Endodermal cell (in vitro differentiated cells): Measurements from ENCODE around the gene GRN. TPM values are rescaled to one million over a fixed set of nuclear protein-coding genes. Genes with fewer than 3 reads are reported as not detected.

Source experiments
- DNase-seq: peaks from one replicate; pipeline ENCODE4 v3.0.0-alpha.2; 2017
- H3K27ac ChIP-seq: 2 replicates; pipeline ENCODE4 v1.5.1; 2013; ENCODE audit warnings: mild to moderate bottlenecking, low read depth, low read length, moderate library complexity
- H3K27me3 ChIP-seq: 2 replicates; pipeline ENCODE4 v1.6.1; 2013; ENCODE audit warnings: mild to moderate bottlenecking, low read length, moderate library complexity; ENCODE audit not compliant: insufficient read depth, control insufficient read depth, poor library complexity, severe bottlenecking
- H3K36me3 ChIP-seq: 2 replicates; pipeline ENCODE4 v1.7.0; 2013; ENCODE audit warnings: mild to moderate bottlenecking, low read length, moderate library complexity; ENCODE audit not compliant: control insufficient read depth, insufficient read depth
- H3K4me1 ChIP-seq: one replicate; pipeline ENCODE4 v1.7.0; 2013; ENCODE audit warnings: low read length; ENCODE audit not compliant: control insufficient read depth, insufficient read depth
- H3K4me3 ChIP-seq: 2 replicates; pipeline ENCODE4 v1.5.1; 2013; ENCODE audit warnings: mild to moderate bottlenecking, low read length, moderate library complexity
- H3K9ac ChIP-seq: 2 replicates; pipeline ENCODE4 v1.6.1; 2013; ENCODE audit warnings: mild to moderate bottlenecking, low read length, moderate library complexity; ENCODE audit not compliant: poor library complexity, severe bottlenecking; ENCODE audit errors: extremely low read depth
- H3K9me3 ChIP-seq: 2 replicates; pipeline ENCODE4 v1.6.1; 2013; ENCODE audit warnings: mild to moderate bottlenecking, low read length, moderate library complexity; ENCODE audit not compliant: control insufficient read depth
- H3K27ac Mint-ChIP-seq: 2 replicates; pipeline ENCODE4 v1.8.0; 2020; ENCODE audit warnings: mixed read lengths
- H3K27me3 Mint-ChIP-seq: 2 replicates; pipeline ENCODE4 v1.8.0; 2021; ENCODE audit warnings: mild to moderate bottlenecking, mixed read lengths; ENCODE audit not compliant: insufficient read depth
- H3K36me3 Mint-ChIP-seq: 2 replicates; pipeline ENCODE4 v1.8.0; 2020; ENCODE audit warnings: low read depth, mixed read lengths
- H3K4me1 Mint-ChIP-seq: 2 replicates; pipeline ENCODE4 v1.8.0; 2020; ENCODE audit warnings: mixed read lengths
- H3K4me3 Mint-ChIP-seq: 2 replicates; pipeline ENCODE4 v1.8.0; 2020; ENCODE audit warnings: mild to moderate bottlenecking, moderate library complexity, mixed read lengths
- H3K9me3 Mint-ChIP-seq: 2 replicates; pipeline ENCODE4 v1.8.0; 2020; ENCODE audit warnings: mild to moderate bottlenecking, mixed read lengths
- WGBS, 2 experiments: methylation state at CpG; one replicate each; pipeline versions ENCODE4 v1.1.5 to v1.1.7; 2013; ENCODE audit warnings: missing lambda C conversion rate in 2 of 2, mixed read lengths in 1 of 2; ENCODE audit not compliant: insufficient coverage in 1 of 2, insufficient read length in 1 of 2; 5-methylcytosine and 5-hydroxymethylcytosine counted together
- total RNA-seq, 2 donors: library from RNA; stranded (reverse); fragmentation: NEBNext Ultra II Directional in 1 of 2; extraction: Animal tissue kit (Norgen Biotek cat#: 25700) in 1 of 2; gene quantifications; 2 replicates in 1 of 2; 3 replicates in 1 of 2; pipeline ENCODE4 v1.2.1, GENCODE V29; 2021
- TF ChIP-seq, protein P1 (sequence below): fragments of 200-600 bp; sonication (generic); conservative IDR thresholded peaks from 2 replicates; pipeline ENCODE4 v1.5.0; 2021; ENCODE audit warnings: antibody characterized with exemption, mild to moderate bottlenecking

Gene GRN
- total RNA-seq, 2 donors from 2014 or later: 178 to 205 TPM

DNA sequence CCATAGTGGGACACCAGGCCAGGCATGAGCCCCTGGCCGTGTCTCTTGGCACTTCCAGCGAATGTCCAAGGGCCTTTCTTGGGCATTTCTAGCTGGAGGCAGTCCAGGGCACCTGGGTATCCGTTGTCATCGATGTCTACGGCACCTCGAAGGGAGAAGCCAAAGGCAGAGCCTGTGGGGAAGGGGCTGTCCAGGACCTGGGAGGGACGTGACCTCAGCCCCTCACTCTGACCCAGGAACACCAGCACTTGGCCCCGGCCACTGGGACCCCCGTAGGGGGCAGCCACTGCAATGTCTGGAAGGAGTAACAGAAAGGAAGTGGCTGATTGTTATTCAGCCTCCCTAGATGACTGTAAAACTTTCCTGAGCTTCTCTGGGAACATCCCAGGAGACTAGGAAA, 35.7 kb downstream of the GRN start:
- Histone ChIP-seq H3K4me3 (no peak overlapping the region), H3K9me3 (no peaks in the 10 kb centered on the region), H3K9ac (no peak overlapping the region), H3K27ac (no peak overlapping the region), H3K36me3 (no peaks in the 10 kb centered on the region), H3K4me1 (peaks cover 3% of the 10 kb centered on the region), H3K27me3 (peaks cover 19% of the 10 kb centered on the region)
- H3K27me3 Mint-ChIP-seq: peaks cover 46% of the 10 kb centered on the region
- H3K4me1 Mint-ChIP-seq: peaks cover 15% of the 10 kb centered on the region
- no peak overlapping the region for H3K4me3 Mint-ChIP-seq
- TF ChIP-seq, protein P1, sequence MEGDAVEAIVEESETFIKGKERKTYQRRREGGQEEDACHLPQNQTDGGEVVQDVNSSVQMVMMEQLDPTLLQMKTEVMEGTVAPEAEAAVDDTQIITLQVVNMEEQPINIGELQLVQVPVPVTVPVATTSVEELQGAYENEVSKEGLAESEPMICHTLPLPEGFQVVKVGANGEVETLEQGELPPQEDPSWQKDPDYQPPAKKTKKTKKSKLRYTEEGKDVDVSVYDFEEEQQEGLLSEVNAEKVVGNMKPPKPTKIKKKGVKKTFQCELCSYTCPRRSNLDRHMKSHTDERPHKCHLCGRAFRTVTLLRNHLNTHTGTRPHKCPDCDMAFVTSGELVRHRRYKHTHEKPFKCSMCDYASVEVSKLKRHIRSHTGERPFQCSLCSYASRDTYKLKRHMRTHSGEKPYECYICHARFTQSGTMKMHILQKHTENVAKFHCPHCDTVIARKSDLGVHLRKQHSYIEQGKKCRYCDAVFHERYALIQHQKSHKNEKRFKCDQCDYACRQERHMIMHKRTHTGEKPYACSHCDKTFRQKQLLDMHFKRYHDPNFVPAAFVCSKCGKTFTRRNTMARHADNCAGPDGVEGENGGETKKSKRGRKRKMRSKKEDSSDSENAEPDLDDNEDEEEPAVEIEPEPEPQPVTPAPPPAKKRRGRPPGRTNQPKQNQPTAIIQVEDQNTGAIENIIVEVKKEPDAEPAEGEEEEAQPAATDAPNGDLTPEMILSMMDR: no peak
- no peak overlapping the region for H3K27ac Mint-ChIP-seq
- no peaks in the 10 kb centered on the region for H3K36me3 Mint-ChIP-seq
- DNase-seq: peak; percentile 64
- no peaks in the 10 kb centered on the region for H3K9me3 Mint-ChIP-seq
- WGBS, 2 experiments: 83 to 93% methylated on average over 1 to 9 of the region's 9 CpGs

DNA sequence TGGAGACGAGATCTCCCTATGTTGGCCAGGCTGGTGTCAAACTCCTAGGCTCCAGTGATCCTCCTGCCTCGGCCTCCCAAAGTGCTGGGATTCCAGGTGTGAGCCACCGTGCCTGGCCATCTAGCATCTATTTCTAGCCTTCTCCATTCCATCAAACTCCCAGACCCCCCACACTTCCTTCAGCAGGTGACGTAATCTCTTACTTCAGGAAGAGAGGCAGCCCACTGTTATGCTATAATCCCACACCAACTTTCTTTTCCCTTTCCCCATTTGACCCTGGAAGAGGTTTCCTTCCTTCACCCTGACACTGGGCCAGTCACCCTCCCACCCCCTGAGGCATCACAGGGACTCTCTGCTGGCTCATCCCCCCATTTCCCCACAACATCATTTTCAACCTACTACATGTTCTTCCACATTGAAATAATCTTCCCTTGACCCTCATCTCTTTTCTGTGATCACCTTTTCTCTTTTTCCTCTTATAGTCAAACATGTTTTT, 36.8 kb downstream of the GRN start:
- Histone ChIP-seq H3K9ac (no peak overlapping the region), H3K36me3 (no peaks in the 10 kb centered on the region), H3K27ac (no peak overlapping the region), H3K27me3 (peaks cover 29% of the 10 kb centered on the region), H3K4me3 (no peak overlapping the region), H3K4me1 (peaks cover 3% of the 10 kb centered on the region), H3K9me3 (no peaks in the 10 kb centered on the region)
- WGBS, 2 experiments: 87 to 92% methylated on average over 3 to 4 of the region's 4 CpGs
- no peak for DNase-seq
- H3K4me3 Mint-ChIP-seq: no peak overlapping the region
- no peak overlapping the region for H3K27ac Mint-ChIP-seq
- TF ChIP-seq, protein P1: no peak
- peaks cover 55% of the 10 kb centered on the region for H3K27me3 Mint-ChIP-seq
- H3K9me3 Mint-ChIP-seq: no peaks in the 10 kb centered on the region
- H3K4me1 Mint-ChIP-seq: peaks cover 12% of the 10 kb centered on the region
- no peaks in the 10 kb centered on the region for H3K36me3 Mint-ChIP-seq

DNA sequence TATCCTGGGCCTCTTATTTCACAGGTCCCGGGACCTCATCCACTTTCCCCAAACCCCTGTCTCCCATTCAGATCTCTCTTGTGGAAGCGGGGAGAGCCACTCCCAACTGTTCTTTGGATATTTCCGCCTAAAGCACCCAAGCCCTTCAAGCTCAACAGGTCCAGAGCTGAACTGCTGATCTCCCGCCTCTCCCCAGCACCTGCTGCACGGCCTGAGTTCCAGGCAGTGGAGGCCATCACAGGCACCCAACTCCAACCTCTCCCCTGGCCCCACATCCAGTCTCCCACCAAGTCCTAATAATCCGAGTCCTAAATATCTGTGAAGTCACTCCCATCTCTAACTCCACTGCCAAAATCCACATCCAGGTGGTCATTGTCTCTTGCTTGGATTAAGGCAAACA, 37.8 kb downstream of the GRN start:
- H3K27me3 ChIP-seq: peaks cover 29% of the 10 kb centered on the region
- no peak overlapping the region for H3K9ac ChIP-seq
- peaks cover 12% of the 10 kb centered on the region for H3K4me1 Mint-ChIP-seq
- no peaks in the 10 kb centered on the region for H3K36me3 ChIP-seq
- peaks cover 3% of the 10 kb centered on the region for H3K4me1 ChIP-seq
- H3K36me3 Mint-ChIP-seq: no peaks in the 10 kb centered on the region
- H3K27ac Mint-ChIP-seq: no peak overlapping the region
- no peak overlapping the region for H3K27ac ChIP-seq
- no peak overlapping the region for H3K4me3 ChIP-seq
- H3K9me3 ChIP-seq: no peaks in the 10 kb centered on the region
- H3K4me3 Mint-ChIP-seq: no peak overlapping the region
- no peak for DNase-seq
- H3K9me3 Mint-ChIP-seq: no peaks in the 10 kb centered on the region
- H3K27me3 Mint-ChIP-seq: peaks cover 65% of the 10 kb centered on the region
- TF ChIP-seq, protein P1: no peak
- WGBS, 2 experiments: 92 to 98% methylated on average over 4 to 6 of the region's 6 CpGs
